Measurements from ENCODE around the gene TLR10. TPM values are rescaled to one million over a fixed set of nuclear protein-coding genes. Genes with fewer than 3 reads are reported as not detected.
A peak's percentile ranks its signal among the peaks of the same experiment; 100 is the strongest.
"Not testable (repeated sequence)": the region's sequence is repeated elsewhere in the genome, so short reads cannot be mapped to it uniquely, and the experiment has no call there.

Gene TLR10
- total RNA-seq, 1 donor from 2014 or later = 0.52 TPM

- H3K36me3 ChIP-seq (ENCODE audit: control insufficient read depth in 3 of 3, insufficient read depth in 3 of 3, low read length in 3 of 3) = no peaks in the 10 kb centered on the region
- H3K9ac ChIP-seq (ENCODE audit: low read depth in 1 of 3, low read length in 3 of 3) = no peak overlapping the region
- no peaks in the 10 kb centered on the region for H3K4me1 ChIP-seq (ENCODE audit: control insufficient read depth in 3 of 3, insufficient read depth in 3 of 3, low read length in 3 of 3)
- H3K4me3 ChIP-seq (ENCODE audit: low read length in 3 of 3) = no peak overlapping the region
- H3K27ac ChIP-seq (ENCODE audit: low read depth, low read length) = no peak overlapping the region
- no peaks in the 10 kb centered on the region for H3K27me3 ChIP-seq (ENCODE audit: control insufficient read depth in 3 of 3, insufficient read depth in 3 of 3, low read length in 3 of 3)
- no peaks in the 10 kb centered on the region for H3K9me3 ChIP-seq (ENCODE audit: control insufficient read depth in 3 of 3, low read length in 3 of 3)
Observed at GRCh38 chr4:38768968-38769394, 13.8 kb downstream of the TLR10 start.

- H3K36me3 ChIP-seq (ENCODE audit: control insufficient read depth in 3 of 3, insufficient read depth in 3 of 3, low read length in 3 of 3); H3K27ac ChIP-seq (ENCODE audit: low read depth, low read length); H3K4me1 ChIP-seq (ENCODE audit: control insufficient read depth in 3 of 3, insufficient read depth in 3 of 3, low read length in 3 of 3); H3K27me3 ChIP-seq (ENCODE audit: control insufficient read depth in 3 of 3, insufficient read depth in 3 of 3, low read length in 3 of 3); H3K4me3 ChIP-seq (ENCODE audit: low read length in 3 of 3); H3K9me3 ChIP-seq (ENCODE audit: control insufficient read depth in 3 of 3, low read length in 3 of 3); H3K9ac ChIP-seq (ENCODE audit: low read depth in 1 of 3, low read length in 3 of 3): not testable (repeated sequence)
Observed at GRCh38 chr4:38766940-38767339, 15.8 kb downstream of the TLR10 start.

GRCh38 chr4:38765382-38765781 lies 17.4 kb downstream of the TLR10 start:
- H3K36me3 ChIP-seq (ENCODE audit: control insufficient read depth in 3 of 3, insufficient read depth in 3 of 3, low read length in 3 of 3) = no peaks in the 10 kb centered on the region
- H3K4me1 ChIP-seq (ENCODE audit: control insufficient read depth in 3 of 3, insufficient read depth in 3 of 3, low read length in 3 of 3) = no peaks in the 10 kb centered on the region
- H3K9ac ChIP-seq (ENCODE audit: low read depth in 1 of 3, low read length in 3 of 3) = no peak overlapping the region
- no peak overlapping the region for H3K4me3 ChIP-seq (ENCODE audit: low read length in 3 of 3)
- no peaks in the 10 kb centered on the region for H3K27me3 ChIP-seq (ENCODE audit: control insufficient read depth in 3 of 3, insufficient read depth in 3 of 3, low read length in 3 of 3)
- H3K9me3 ChIP-seq (ENCODE audit: control insufficient read depth in 3 of 3, low read length in 3 of 3) = no peaks in the 10 kb centered on the region
- H3K27ac ChIP-seq (ENCODE audit: low read depth, low read length) = no peak overlapping the region

GRCh38 chr4:38764277-38764676 lies 18.5 kb downstream of the TLR10 start:
- Histone ChIP-seq H3K4me1 (ENCODE audit: control insufficient read depth in 3 of 3, insufficient read depth in 3 of 3, low read length in 3 of 3) (peaks cover 0 to 2% (median 2%) of the 10 kb centered on the region in 3 donors), H3K27me3 (ENCODE audit: control insufficient read depth in 3 of 3, insufficient read depth in 3 of 3, low read length in 3 of 3) (no peaks in the 10 kb centered on the region), H3K9me3 (ENCODE audit: control insufficient read depth in 3 of 3, low read length in 3 of 3) (no peaks in the 10 kb centered on the region), H3K4me3 (ENCODE audit: low read length in 3 of 3) (no peak overlapping the region), H3K27ac (ENCODE audit: low read depth, low read length) (no peak overlapping the region), H3K9ac (ENCODE audit: low read depth in 1 of 3, low read length in 3 of 3) (no peak overlapping the region), H3K36me3 (ENCODE audit: control insufficient read depth in 3 of 3, insufficient read depth in 3 of 3, low read length in 3 of 3) (no peaks in the 10 kb centered on the region)

GRCh38 chr4:38762560-38762959 lies 20.2 kb downstream of the TLR10 start:
- no peaks in the 10 kb centered on the region for H3K27me3 ChIP-seq (ENCODE audit: control insufficient read depth in 3 of 3, insufficient read depth in 3 of 3, low read length in 3 of 3)
- H3K9me3 ChIP-seq (ENCODE audit: control insufficient read depth in 3 of 3, low read length in 3 of 3) = no peaks in the 10 kb centered on the region
- H3K4me3 ChIP-seq (ENCODE audit: low read length in 3 of 3) = no peak overlapping the region
- no peak overlapping the region for H3K9ac ChIP-seq (ENCODE audit: low read depth in 1 of 3, low read length in 3 of 3)
- no peaks in the 10 kb centered on the region for H3K36me3 ChIP-seq (ENCODE audit: control insufficient read depth in 3 of 3, insufficient read depth in 3 of 3, low read length in 3 of 3)
- peaks cover 0 to 4% (median 2%) of the 10 kb centered on the region in 3 donors for H3K4me1 ChIP-seq (ENCODE audit: control insufficient read depth in 3 of 3, insufficient read depth in 3 of 3, low read length in 3 of 3)
- no peak overlapping the region for H3K27ac ChIP-seq (ENCODE audit: low read depth, low read length)

- no peaks in the 10 kb centered on the region for H3K27me3 ChIP-seq (ENCODE audit: control insufficient read depth in 3 of 3, insufficient read depth in 3 of 3, low read length in 3 of 3)
- H3K36me3 ChIP-seq (ENCODE audit: control insufficient read depth in 3 of 3, insufficient read depth in 3 of 3, low read length in 3 of 3) = no peaks in the 10 kb centered on the region
- H3K4me1 ChIP-seq (ENCODE audit: control insufficient read depth in 3 of 3, insufficient read depth in 3 of 3, low read length in 3 of 3) = peaks cover 0 to 4% (median 2%) of the 10 kb centered on the region in 3 donors
- H3K27ac ChIP-seq (ENCODE audit: low read depth, low read length) = no peak overlapping the region
- no peaks in the 10 kb centered on the region for H3K9me3 ChIP-seq (ENCODE audit: control insufficient read depth in 3 of 3, low read length in 3 of 3)
- peak overlapping the region in 1 of 3 donors; percentile 38 for H3K9ac ChIP-seq (ENCODE audit: low read depth in 1 of 3, low read length in 3 of 3)
- no peak overlapping the region for H3K4me3 ChIP-seq (ENCODE audit: low read length in 3 of 3)
Observed at GRCh38 chr4:38759790-38760122, 23.0 kb downstream of the TLR10 start.

- H3K27ac ChIP-seq (ENCODE audit: low read depth, low read length) = no peak overlapping the region
- no peaks in the 10 kb centered on the region for H3K27me3 ChIP-seq (ENCODE audit: control insufficient read depth in 3 of 3, insufficient read depth in 3 of 3, low read length in 3 of 3)
- peaks cover 0 to 4% (median 2%) of the 10 kb centered on the region in 3 donors for H3K4me1 ChIP-seq (ENCODE audit: control insufficient read depth in 3 of 3, insufficient read depth in 3 of 3, low read length in 3 of 3)
- no peaks in the 10 kb centered on the region for H3K36me3 ChIP-seq (ENCODE audit: control insufficient read depth in 3 of 3, insufficient read depth in 3 of 3, low read length in 3 of 3)
- H3K4me3 ChIP-seq (ENCODE audit: low read length in 3 of 3) = no peak overlapping the region
- H3K9ac ChIP-seq (ENCODE audit: low read depth in 1 of 3, low read length in 3 of 3) = peak overlapping the region in 2 of 3 donors; percentile 19 to 38
- no peaks in the 10 kb centered on the region for H3K9me3 ChIP-seq (ENCODE audit: control insufficient read depth in 3 of 3, low read length in 3 of 3)
Observed at GRCh38 chr4:38759113-38759789, 23.5 kb downstream of the TLR10 start.

- Histone ChIP-seq H3K27ac (ENCODE audit: low read depth, low read length) (no peak overlapping the region), H3K27me3 (ENCODE audit: control insufficient read depth in 3 of 3, insufficient read depth in 3 of 3, low read length in 3 of 3) (no peaks in the 10 kb centered on the region), H3K4me3 (ENCODE audit: low read length in 3 of 3) (no peak overlapping the region), H3K36me3 (ENCODE audit: control insufficient read depth in 3 of 3, insufficient read depth in 3 of 3, low read length in 3 of 3) (no peaks in the 10 kb centered on the region), H3K4me1 (ENCODE audit: control insufficient read depth in 3 of 3, insufficient read depth in 3 of 3, low read length in 3 of 3) (peaks cover 0 to 9% (median 7%) of the 10 kb centered on the region in 3 donors), H3K9ac (ENCODE audit: low read depth in 1 of 3, low read length in 3 of 3) (no peak overlapping the region), H3K9me3 (ENCODE audit: control insufficient read depth in 3 of 3, low read length in 3 of 3) (no peaks in the 10 kb centered on the region)
Observed at GRCh38 chr4:38757945-38758600, 24.7 kb downstream of the TLR10 start.

GRCh38 chr4:38752941-38753806 lies 29.6 kb downstream of the TLR10 start:
- Histone ChIP-seq H3K27me3 (ENCODE audit: control insufficient read depth in 3 of 3, insufficient read depth in 3 of 3, low read length in 3 of 3) (no peaks in the 10 kb centered on the region), H3K4me1 (ENCODE audit: control insufficient read depth in 3 of 3, insufficient read depth in 3 of 3, low read length in 3 of 3) (peaks cover 0 to 6% (median 5%) of the 10 kb centered on the region in 3 donors), H3K4me3 (ENCODE audit: low read length in 3 of 3) (no peak overlapping the region), H3K9me3 (ENCODE audit: control insufficient read depth in 3 of 3, low read length in 3 of 3) (no peaks in the 10 kb centered on the region), H3K27ac (ENCODE audit: low read depth, low read length) (peak overlapping the region; percentile 5), H3K9ac (ENCODE audit: low read depth in 1 of 3, low read length in 3 of 3) (no peak overlapping the region), H3K36me3 (ENCODE audit: control insufficient read depth in 3 of 3, insufficient read depth in 3 of 3, low read length in 3 of 3) (no peaks in the 10 kb centered on the region)

Data from skeletal muscle tissue (tissue), 4 donors.